Fibroblast of pulmonary artery (primary cell): Measurements from ENCODE around the gene ALDH8A1.
"Not testable (repeated sequence)": the region's sequence is repeated elsewhere in the genome, so short reads cannot be mapped to it uniquely, and the experiment has no call there.

ENCODE experiments used
- DNase-seq: peaks from one replicate; pipeline ENCODE4 v3.0.0-alpha.2; 2010; ENCODE audit warnings: low read depth
- H3K4me3 ChIP-seq: replicated peaks from 2 replicates; pipeline ENCODE4 v1.5.1; 2011; ENCODE audit warnings: low read depth, mild to moderate bottlenecking, control low read depth, low read length, moderate library complexity
- CTCF ChIP-seq: IDR thresholded peaks from 2 replicates; pipeline ENCODE4 v1.5.1; 2011; ENCODE audit warnings: mild to moderate bottlenecking, control low read depth, low read length, inconsistent platforms; ENCODE audit errors: missing control alignments

Gene ALDH8A1

GRCh38 chr6:134908906-134909516 lies 40.9 kb downstream of the ALDH8A1 start:
- TF ChIP-seq CTCF: no peak
- peak; percentile 99 for DNase-seq
- peak overlapping the region; percentile 24 for H3K4me3 ChIP-seq

- not testable (repeated sequence) for DNase-seq, H3K4me3 ChIP-seq
Measured at GRCh38 chr6:134904731-134905130, 45.2 kb downstream of the ALDH8A1 start.

GRCh38 chr6:134903448-134903847 lies 46.5 kb downstream of the ALDH8A1 start:
- DNase-seq: no peak
- no peak overlapping the region for H3K4me3 ChIP-seq
- no peak for TF ChIP-seq CTCF

GRCh38 chr6:134902936-134903335 lies 47.0 kb downstream of the ALDH8A1 start:
- no peak for DNase-seq
- no peak for TF ChIP-seq CTCF
- no peak overlapping the region for H3K4me3 ChIP-seq

GRCh38 chr6:134902074-134902861 lies 47.6 kb downstream of the ALDH8A1 start:
- peak; percentile 48 for DNase-seq
- no peak overlapping the region for H3K4me3 ChIP-seq
- TF ChIP-seq CTCF: no peak

- no peak for DNase-seq
- TF ChIP-seq CTCF: no peak
- no peak overlapping the region for H3K4me3 ChIP-seq
Measured at GRCh38 chr6:134898575-134898974, 51.3 kb downstream of the ALDH8A1 start.

GRCh38 chr6:134898166-134898565 lies 51.7 kb downstream of the ALDH8A1 start:
- DNase-seq, H3K4me3 ChIP-seq: not testable (repeated sequence)

- TF ChIP-seq CTCF: no peak
- H3K4me3 ChIP-seq: no peak overlapping the region
- no peak for DNase-seq
Measured at GRCh38 chr6:134896910-134897309, 53.0 kb downstream of the ALDH8A1 start.
